Measurements from ENCODE around the gene FBXW2. TPM values are rescaled to one million over a fixed set of nuclear protein-coding genes. Genes with fewer than 3 reads are reported as not detected.
"Not testable (repeated sequence)": the region's sequence is repeated elsewhere in the genome, so short reads cannot be mapped to it uniquely, and the experiment has no call there.

FBXW2 gene
- total RNA-seq, 1 experiment from 2014 or later, result 17.0 TPM

GRCh38 chr9:120746366-120746765 lies 46.9 kb downstream of the FBXW2 start:
- H3K27me3 ChIP-seq (ENCODE audit: control insufficient read depth, insufficient read depth, low read length); H3K36me3 ChIP-seq (replicated peaks; ENCODE audit: control insufficient read depth, insufficient read depth, low read length); H3K4me3 ChIP-seq (ENCODE audit: insufficient read depth, low read depth, low read length); DNase-seq: not testable (repeated sequence)

GRCh38 chr9:120745278-120745677 lies 47.9 kb downstream of the FBXW2 start:
- no peaks in the 10 kb centered on the region for H3K27me3 ChIP-seq (ENCODE audit: control insufficient read depth, insufficient read depth, low read length)
- no peak for DNase-seq
- H3K4me3 ChIP-seq (ENCODE audit: insufficient read depth, low read depth, low read length), result no peak overlapping the region
- H3K36me3 ChIP-seq (replicated peaks; ENCODE audit: control insufficient read depth, insufficient read depth, low read length), result no peaks in the 10 kb centered on the region

GRCh38 chr9:120742951-120743416 lies 50.2 kb downstream of the FBXW2 start:
- Histone ChIP-seq H3K27me3 (ENCODE audit: control insufficient read depth, insufficient read depth, low read length) (no peaks in the 10 kb centered on the region), H3K36me3 (replicated peaks; ENCODE audit: control insufficient read depth, insufficient read depth, low read length) (no peaks in the 10 kb centered on the region), H3K4me3 (ENCODE audit: insufficient read depth, low read depth, low read length) (no peak overlapping the region)
- peak; percentile 78 for DNase-seq

GRCh38 chr9:120741701-120742100 lies 51.5 kb downstream of the FBXW2 start:
- Histone ChIP-seq H3K27me3 (ENCODE audit: control insufficient read depth, insufficient read depth, low read length) (no peaks in the 10 kb centered on the region), H3K4me3 (ENCODE audit: insufficient read depth, low read depth, low read length) (no peak overlapping the region), H3K36me3 (replicated peaks; ENCODE audit: control insufficient read depth, insufficient read depth, low read length) (no peaks in the 10 kb centered on the region)
- DNase-seq, result no peak

GRCh38 chr9:120741191-120741590 lies 52.0 kb downstream of the FBXW2 start:
- DNase-seq, result no peak
- H3K36me3 ChIP-seq (replicated peaks; ENCODE audit: control insufficient read depth, insufficient read depth, low read length), result no peaks in the 10 kb centered on the region
- H3K4me3 ChIP-seq (ENCODE audit: insufficient read depth, low read depth, low read length), result no peak overlapping the region
- no peaks in the 10 kb centered on the region for H3K27me3 ChIP-seq (ENCODE audit: control insufficient read depth, insufficient read depth, low read length)

- no peak for DNase-seq
- no peaks in the 10 kb centered on the region for H3K27me3 ChIP-seq (ENCODE audit: control insufficient read depth, insufficient read depth, low read length)
- no peak overlapping the region for H3K4me3 ChIP-seq (ENCODE audit: insufficient read depth, low read depth, low read length)
- no peaks in the 10 kb centered on the region for H3K36me3 ChIP-seq (replicated peaks; ENCODE audit: control insufficient read depth, insufficient read depth, low read length)
These were observed 53.1 kb downstream of the FBXW2 start for GRCh38 chr9:120740132-120740531.

GRCh38 chr9:120737416-120738165 lies 55.6 kb downstream of the FBXW2 start:
- H3K4me3 ChIP-seq (ENCODE audit: insufficient read depth, low read depth, low read length), result no peak overlapping the region
- no peak for DNase-seq
- no peaks in the 10 kb centered on the region for H3K36me3 ChIP-seq (replicated peaks; ENCODE audit: control insufficient read depth, insufficient read depth, low read length)
- H3K27me3 ChIP-seq (ENCODE audit: control insufficient read depth, insufficient read depth, low read length), result no peaks in the 10 kb centered on the region

GRCh38 chr9:120736881-120737280 lies 56.3 kb downstream of the FBXW2 start:
- DNase-seq, result no peak
- Histone ChIP-seq H3K36me3 (replicated peaks; ENCODE audit: control insufficient read depth, insufficient read depth, low read length) (no peaks in the 10 kb centered on the region), H3K27me3 (ENCODE audit: control insufficient read depth, insufficient read depth, low read length) (no peaks in the 10 kb centered on the region), H3K4me3 (ENCODE audit: insufficient read depth, low read depth, low read length) (no peak overlapping the region)

GRCh38 chr9:120735415-120736126 lies 57.6 kb downstream of the FBXW2 start:
- H3K4me3 ChIP-seq (ENCODE audit: insufficient read depth, low read depth, low read length), result no peak overlapping the region

GRCh38 chr9:120734607-120735410 lies 58.4 kb downstream of the FBXW2 start:
- no peaks in the 10 kb centered on the region for H3K36me3 ChIP-seq (replicated peaks; ENCODE audit: control insufficient read depth, insufficient read depth, low read length)
- no peak for DNase-seq
- no peak overlapping the region for H3K4me3 ChIP-seq (ENCODE audit: insufficient read depth, low read depth, low read length)
- H3K27me3 ChIP-seq (ENCODE audit: control insufficient read depth, insufficient read depth, low read length), result no peaks in the 10 kb centered on the region

More at GRCh38 chr9:120735415-120736126, 57.6 kb downstream of the FBXW2 start:
- H3K27me3 ChIP-seq (ENCODE audit: control insufficient read depth, insufficient read depth, low read length), result no peaks in the 10 kb centered on the region
- DNase-seq, result no peak
- no peaks in the 10 kb centered on the region for H3K36me3 ChIP-seq (replicated peaks; ENCODE audit: control insufficient read depth, insufficient read depth, low read length)

GRCh38 chr9:120733190-120733589 lies 60.0 kb downstream of the FBXW2 start:
- H3K4me3 ChIP-seq (ENCODE audit: insufficient read depth, low read depth, low read length), result no peak overlapping the region
- DNase-seq, result no peak
- H3K36me3 ChIP-seq (replicated peaks; ENCODE audit: control insufficient read depth, insufficient read depth, low read length), result no peaks in the 10 kb centered on the region
- H3K27me3 ChIP-seq (ENCODE audit: control insufficient read depth, insufficient read depth, low read length), result no peaks in the 10 kb centered on the region

GRCh38 chr9:120730654-120731514 lies 62.3 kb downstream of the FBXW2 start:
- peak; percentile 24 for DNase-seq
- Histone ChIP-seq H3K27me3 (ENCODE audit: control insufficient read depth, insufficient read depth, low read length) (no peaks in the 10 kb centered on the region), H3K36me3 (replicated peaks; ENCODE audit: control insufficient read depth, insufficient read depth, low read length) (no peaks in the 10 kb centered on the region), H3K4me3 (ENCODE audit: insufficient read depth, low read depth, low read length) (no peak overlapping the region)

- peak; percentile 62 for DNase-seq
- Histone ChIP-seq H3K27me3 (ENCODE audit: control insufficient read depth, insufficient read depth, low read length) (no peaks in the 10 kb centered on the region), H3K36me3 (replicated peaks; ENCODE audit: control insufficient read depth, insufficient read depth, low read length) (no peaks in the 10 kb centered on the region), H3K4me3 (ENCODE audit: insufficient read depth, low read depth, low read length) (no peak overlapping the region)
These were observed 63.4 kb downstream of the FBXW2 start for GRCh38 chr9:120729791-120730241.

GRCh38 chr9:120726484-120726883 lies 66.7 kb downstream of the FBXW2 start:
- H3K27me3 ChIP-seq (ENCODE audit: control insufficient read depth, insufficient read depth, low read length), result no peaks in the 10 kb centered on the region
- H3K36me3 ChIP-seq (replicated peaks; ENCODE audit: control insufficient read depth, insufficient read depth, low read length), result no peaks in the 10 kb centered on the region
- no peak for DNase-seq
- H3K4me3 ChIP-seq (ENCODE audit: insufficient read depth, low read depth, low read length), result no peak overlapping the region
